Fibroblast of lung (primary cell): ENCODE data around the gene PCDHA12. TPM values are rescaled to one million over a fixed set of nuclear protein-coding genes. Genes with fewer than 3 reads are reported as not detected.

ENCODE experiments used
- DNase-seq, 2 donors: peaks; one replicate each; pipeline versions ENCODE4 v3.0.0 to v3.0.0-alpha.2; 2010; ENCODE audit warnings: low read depth in 2 of 2
- H2AFZ ChIP-seq: 2 replicates; pipeline ENCODE4 v1.5.1; 2012; ENCODE audit warnings: low read length, control low read depth, inconsistent platforms
- H3K27ac ChIP-seq: 2 replicates; pipeline ENCODE4 v1.5.1; 2011; ENCODE audit warnings: low read length, control low read depth; ENCODE audit not compliant: insufficient read depth
- H3K27me3 ChIP-seq: 2 replicates; pipeline ENCODE4 v1.5.1; 2011; ENCODE audit warnings: mild to moderate bottlenecking, low read length; ENCODE audit not compliant: control insufficient read depth, insufficient read depth
- H3K36me3 ChIP-seq: 2 replicates; pipeline ENCODE4 v1.5.1; 2011; ENCODE audit warnings: low read length; ENCODE audit not compliant: control insufficient read depth, insufficient read depth
- H3K4me1 ChIP-seq: 2 replicates; pipeline ENCODE4 v1.5.1; 2011; ENCODE audit warnings: low read length; ENCODE audit not compliant: control insufficient read depth, insufficient read depth; ENCODE audit errors: extremely low read depth
- H3K4me2 ChIP-seq: 2 replicates; pipeline ENCODE4 v1.5.1; 2011; ENCODE audit warnings: low read length, control low read depth; ENCODE audit not compliant: insufficient read depth; ENCODE audit errors: extremely low read depth
- H3K4me3 ChIP-seq, 4 experiments: fragments of 200-600 bp in 1 of 4; sonication (generic) in 1 of 4; replicated peaks in 1 of 4; 2 replicates each; pipeline ENCODE4 v1.5.1; 2011 to 2016; ENCODE audit warnings: low read length in 4 of 4, low read depth in 3 of 4, mild to moderate bottlenecking in 3 of 4, control low read depth in 2 of 4, inconsistent platforms in 1 of 4, mixed read lengths in 1 of 4; ENCODE audit not compliant: insufficient read depth in 1 of 4; ENCODE audit errors: control extremely low read depth in 1 of 4
- H3K79me2 ChIP-seq: 2 replicates; pipeline ENCODE4 v1.5.1; 2012; ENCODE audit warnings: mild to moderate bottlenecking, low read length, inconsistent platforms; ENCODE audit not compliant: control insufficient read depth, insufficient read depth
- H3K9ac ChIP-seq: 2 replicates; pipeline ENCODE4 v1.5.1; 2011; ENCODE audit warnings: mild to moderate bottlenecking, low read length, control low read depth; ENCODE audit not compliant: insufficient read depth
- H3K9me3 ChIP-seq: 2 replicates; pipeline ENCODE4 v1.5.1; 2012; ENCODE audit warnings: low read depth, low read length; ENCODE audit not compliant: control insufficient read depth, insufficient read depth
- H4K20me1 ChIP-seq: 2 replicates; pipeline ENCODE4 v1.5.1; 2011; ENCODE audit warnings: low read length; ENCODE audit not compliant: control insufficient read depth, insufficient read depth; ENCODE audit errors: extremely low read depth
- CTCF ChIP-seq, 2 donors: IDR thresholded peaks in 1 of 2; conservative IDR thresholded peaks in 1 of 2; 1 replicate in 1 of 2; 2 replicates in 1 of 2; pipeline ENCODE4 v1.5.1; 2011 to 2012; ENCODE audit warnings: low read length in 2 of 2, control low read depth in 1 of 2, inconsistent platforms in 1 of 2, low read depth in 1 of 2, mild to moderate bottlenecking in 1 of 2
- EZH2 ChIP-seq: IDR thresholded peaks from 2 replicates; pipeline ENCODE4 v1.5.1; 2012; ENCODE audit warnings: low read length, control low read depth, mild to moderate bottlenecking; ENCODE audit errors: missing control alignments
- polyA plus RNA-seq, 2 donors: library from polyadenylated mRNA; depleted of rRNA in 1 of 2; stranded (reverse) in 1 of 2; unstranded in 1 of 2; fragments of >200 nt; gene quantifications; 2 replicates each; pipeline ENCODE4 v1.2.1, GENCODE V29; 2011 to 2012; ENCODE audit warnings: missing spikeins in 1 of 2
- total RNA-seq: library from RNA; depleted of rRNA; stranded (reverse); fragments of >200 nt; gene quantifications from 2 replicates; pipeline ENCODE4 v1.2.1, GENCODE V29; 2014

Gene PCDHA12
- total and polyA plus RNA-seq, 2 donors (not counting 1 experiment from before 2014, with no cell fraction given): 0.50 TPM; not detected in 1

DNA sequence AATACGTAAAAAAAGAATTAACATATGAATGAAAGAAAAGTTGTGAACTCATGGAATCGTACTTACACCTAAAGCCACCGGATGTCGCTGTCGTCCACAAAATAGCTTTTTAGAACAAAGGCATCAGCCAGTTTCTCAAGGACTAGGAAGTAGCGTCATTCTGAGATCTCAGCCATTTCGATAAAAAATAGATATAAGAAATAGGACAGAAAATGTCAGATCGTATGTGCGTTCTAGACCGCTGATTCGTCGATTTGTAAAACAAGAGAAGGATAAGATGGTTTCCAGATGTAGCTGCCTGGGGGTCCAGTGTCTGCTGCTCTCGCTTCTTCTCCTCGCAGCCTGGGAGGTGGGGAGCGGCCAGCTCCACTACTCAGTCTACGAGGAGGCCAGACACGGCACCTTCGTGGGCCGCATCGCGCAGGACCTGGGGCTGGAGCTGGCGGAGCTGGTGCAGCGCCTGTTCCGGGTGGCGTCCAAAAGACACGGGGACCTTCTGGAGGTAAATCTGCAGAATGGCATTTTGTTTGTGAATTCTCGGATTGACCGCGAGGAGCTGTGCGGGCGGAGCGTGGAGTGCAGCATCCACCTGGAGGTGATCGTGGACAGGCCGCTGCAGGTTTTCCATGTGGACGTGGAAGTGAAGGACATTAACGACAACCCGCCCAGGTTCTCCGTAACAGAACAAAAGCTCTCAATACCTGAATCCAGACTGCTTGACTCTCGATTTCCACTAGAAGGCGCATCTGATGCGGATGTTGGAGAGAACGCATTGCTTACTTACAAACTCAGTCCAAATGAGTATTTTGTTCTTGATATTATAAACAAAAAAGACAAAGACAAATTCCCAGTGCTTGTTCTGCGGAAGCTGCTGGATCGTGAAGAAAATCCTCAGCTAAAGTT is 19.1 kb upstream of the PCDHA12 start, which contains the start of gene PCDHA10:
Gene PCDHA10, plus strand, starts transcription at position 126 of the 903 bp plus-strand sequence. Its CDS starts 152 bp downstream, at position 278.
- Histone ChIP-seq H3K9ac (no peak within 1 kb of the TSS), H3K9me3 (no peaks in the 10 kb centered on the region), H4K20me1 (no peaks in the 10 kb centered on the region), H2AFZ (peak within 1 kb of the TSS; percentile 30), H3K27me3 (no peaks in the 10 kb centered on the region), H3K27ac (no peak within 1 kb of the TSS), H3K4me3 (peak within 1 kb of the TSS in 1 of 4 experiments; percentile 30), H3K4me2 (no peak within 1 kb of the TSS), H3K4me1 (no peaks in the 10 kb centered on the region), H3K79me2 (no peaks in the 10 kb centered on the region), H3K36me3 (no peaks in the 10 kb centered on the region)
- peak in 1 of 2 donors; percentile 2 for DNase-seq
- no peak for TF ChIP-seq EZH2
- no peak for TF ChIP-seq CTCF (conservative IDR thresholded peaks at IDR 0.05 in 1 of 2, IDR thresholded peaks at IDR 0.05 in 1 of 2; ENCODE audit: low read depth in 1 of 2, low read length in 2 of 2)

DNA sequence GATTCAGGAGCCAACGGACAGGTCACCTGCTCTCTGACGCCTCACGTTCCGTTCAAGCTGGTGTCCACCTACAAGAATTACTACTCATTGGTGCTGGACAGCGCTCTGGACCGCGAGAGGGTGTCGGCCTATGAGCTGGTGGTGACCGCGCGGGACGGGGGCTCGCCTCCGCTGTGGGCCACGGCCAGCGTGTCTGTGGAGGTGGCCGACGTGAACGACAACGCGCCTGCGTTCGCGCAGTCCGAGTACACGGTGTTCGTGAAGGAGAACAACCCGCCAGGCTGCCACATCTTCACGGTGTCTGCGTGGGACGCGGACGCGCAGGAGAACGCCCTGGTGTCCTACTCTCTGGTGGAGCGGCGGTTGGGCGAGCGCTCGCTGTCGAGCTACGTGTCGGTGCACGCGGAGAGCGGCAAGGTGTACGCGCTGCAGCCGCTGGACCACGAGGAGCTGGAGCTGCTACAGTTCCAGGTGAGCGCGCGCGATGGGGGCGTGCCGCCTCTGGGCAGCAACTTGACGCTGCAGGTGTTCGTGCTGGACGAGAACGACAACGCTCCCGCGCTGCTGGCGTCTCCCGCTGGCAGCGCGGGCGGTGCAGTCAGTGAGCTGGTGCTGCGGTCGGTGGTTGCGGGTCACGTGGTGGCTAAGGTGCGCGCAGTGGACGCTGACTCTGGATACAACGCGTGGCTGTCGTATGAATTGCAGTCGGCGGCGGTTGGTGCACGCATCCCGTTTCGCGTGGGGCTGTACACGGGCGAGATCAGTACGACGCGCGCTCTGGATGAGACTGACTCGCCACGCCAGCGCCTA is 17.7 kb upstream of the PCDHA12 start:
- no peaks in the 10 kb centered on the region for H3K36me3 ChIP-seq
- H4K20me1 ChIP-seq: no peaks in the 10 kb centered on the region
- H3K27ac ChIP-seq: no peak overlapping the region
- DNase-seq: no peak
- no peaks in the 10 kb centered on the region for H3K9me3 ChIP-seq
- no peaks in the 10 kb centered on the region for H3K4me1 ChIP-seq
- no peak overlapping the region for H2AFZ ChIP-seq
- H3K27me3 ChIP-seq: no peaks in the 10 kb centered on the region
- H3K4me3 ChIP-seq: no peak overlapping the region
- no peaks in the 10 kb centered on the region for H3K79me2 ChIP-seq
- no peak overlapping the region for H3K9ac ChIP-seq
- H3K4me2 ChIP-seq: no peak overlapping the region
- TF ChIP-seq EZH2 (no peak), CTCF (conservative IDR thresholded peaks at IDR 0.05 in 1 of 2, IDR thresholded peaks at IDR 0.05 in 1 of 2; ENCODE audit: low read depth in 1 of 2, low read length in 2 of 2) (no peak)

DNA sequence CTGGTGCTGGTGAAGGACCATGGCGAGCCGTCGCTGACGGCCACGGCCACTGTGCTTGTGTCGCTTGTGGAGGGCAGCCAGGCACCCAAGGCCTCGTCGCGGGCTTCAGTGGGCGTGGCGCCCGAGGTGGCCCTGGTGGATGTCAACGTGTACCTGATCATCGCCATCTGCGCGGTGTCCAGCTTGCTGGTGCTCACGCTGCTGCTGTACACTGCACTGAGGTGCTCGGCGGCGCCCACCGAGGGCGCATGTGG is 17.2 kb upstream of the PCDHA12 start:
- Histone ChIP-seq H3K9me3 (no peaks in the 10 kb centered on the region), H4K20me1 (no peaks in the 10 kb centered on the region), H3K27ac (no peak overlapping the region), H3K9ac (no peak overlapping the region), H2AFZ (no peak overlapping the region), H3K27me3 (no peaks in the 10 kb centered on the region), H3K4me3 (no peak overlapping the region), H3K36me3 (no peaks in the 10 kb centered on the region), H3K79me2 (no peaks in the 10 kb centered on the region), H3K4me2 (no peak overlapping the region), H3K4me1 (no peaks in the 10 kb centered on the region)
- no peak for DNase-seq
- TF ChIP-seq CTCF (conservative IDR thresholded peaks at IDR 0.05 in 1 of 2, IDR thresholded peaks at IDR 0.05 in 1 of 2; ENCODE audit: low read depth in 1 of 2, low read length in 2 of 2): no peak
- TF ChIP-seq EZH2: no peak
